SK-N-SH (cell line): Measurements from ENCODE around the gene ARL8A. TPM values are rescaled to one million over a fixed set of nuclear protein-coding genes. Genes with fewer than 3 reads are reported as not detected.
"Not testable (repeated sequence)": the region's sequence is repeated elsewhere in the genome, so short reads cannot be mapped to it uniquely, and the experiment has no call there.

Experiments
- CTCF ChIA-PET: fragments of 300-600, 350-600 bp; formaldehyde crosslinking; extraction: SDS; loops from one replicate; lab custom pipeline; 2021; lab: Yijun Ruan, JAX
- POLR2A ChIA-PET: fragments of 350-600 bp; sonication (Branson Sonifier 250); formaldehyde crosslinking; extraction: SDS; loops from one replicate; lab custom pipeline; 2020; ENCODE audit warnings: antibody characterized with exemption, inconsistent platforms; lab: Yijun Ruan, JAX
- DNase-seq: peaks from one replicate; pipeline ENCODE4 v3.0.0; 2012
- H2AFZ ChIP-seq: fragments of 200-600 bp; sonication (generic); 2 replicates; pipeline ENCODE4 v1.8.1; 2016; ENCODE audit warnings: antibody characterized with exemption, mild to moderate bottlenecking, low read depth
- H3F3A ChIP-seq: fragments of 200-600 bp; sonication (generic); replicated peaks from 2 replicates; pipeline ENCODE3; 2016; ENCODE audit warnings: antibody characterized with exemption, mild to moderate bottlenecking; ENCODE audit not compliant: insufficient read depth
- H3K27ac ChIP-seq, 2 experiments: fragments of 200-500 bp in 1 of 2; fragments of 200-600 bp in 1 of 2; sonication (Bioruptor generic) in 1 of 2; sonication (generic), shearing (Covaris generic) in 1 of 2; 2 replicates each; pipeline versions ENCODE4 v1.5.1 to v1.6.1; 2014 to 2016; ENCODE audit warnings: low read depth in 2 of 2, inconsistent platforms in 1 of 2, low read length in 1 of 2, mild to moderate bottlenecking in 1 of 2, mixed read lengths in 1 of 2
- H3K27me3 ChIP-seq: fragments of 200-600 bp; sonication (generic), shearing (Covaris generic); 2 replicates; pipeline ENCODE4 v1.6.1; 2016; ENCODE audit warnings: mixed run types; ENCODE audit not compliant: insufficient read depth
- H3K36me3 ChIP-seq, 2 experiments: fragments of 200-500 bp in 1 of 2; fragments of 200-600 bp in 1 of 2; sonication (Bioruptor generic) in 1 of 2; sonication (generic) in 1 of 2; replicated peaks in 1 of 2; 2 replicates each; pipeline versions ENCODE3 to v1.5.1; 2014 to 2016; ENCODE audit warnings: low read length in 1 of 2, mild to moderate bottlenecking in 1 of 2; ENCODE audit not compliant: insufficient read depth in 2 of 2, control insufficient read depth in 1 of 2
- H3K4me1 ChIP-seq, 2 experiments: fragments of 200-500 bp in 1 of 2; fragments of 200-600 bp in 1 of 2; sonication (Bioruptor generic) in 1 of 2; sonication (generic), shearing (Covaris generic) in 1 of 2; 2 replicates each; pipeline versions ENCODE4 v1.5.1 to v1.6.1; 2014 to 2016; ENCODE audit warnings: low read depth in 1 of 2, low read length in 1 of 2, mixed run types in 1 of 2; ENCODE audit not compliant: insufficient read depth in 2 of 2, control insufficient read depth in 1 of 2
- H3K4me2 ChIP-seq: fragments of 200-600 bp; sonication (generic), shearing (Covaris generic); 2 replicates; pipeline ENCODE4 v1.6.1; 2017; ENCODE audit warnings: mixed run types
- H3K4me3 ChIP-seq, 2 experiments: fragments of 200-500 bp in 1 of 2; fragments of 200-600 bp in 1 of 2; sonication (Bioruptor generic) in 1 of 2; sonication (generic), shearing (Covaris generic) in 1 of 2; 2 replicates each; pipeline versions ENCODE4 v1.5.1 to v1.8.1; 2014 to 2016; ENCODE audit warnings: low read depth in 2 of 2, inconsistent platforms in 1 of 2, low read length in 1 of 2, mild to moderate bottlenecking in 1 of 2, mixed read lengths in 1 of 2, moderate library complexity in 1 of 2
- H3K79me2 ChIP-seq: fragments of 200-600 bp; sonication (generic); 2 replicates; pipeline ENCODE4 v1.8.1; 2017; ENCODE audit warnings: mild to moderate bottlenecking; ENCODE audit not compliant: insufficient read depth
- H3K9ac ChIP-seq: fragments of 200-600 bp; sonication (generic); 2 replicates; pipeline ENCODE4 v1.6.1; 2017; ENCODE audit warnings: mixed run types
- H3K9me2 ChIP-seq: fragments of 200-600 bp; sonication (generic); 2 replicates; pipeline ENCODE4 v1.6.1; 2017; ENCODE audit warnings: mixed run types
- H3K9me3 ChIP-seq: fragments of 200-600 bp; sonication (generic); 2 replicates; pipeline ENCODE4 v1.6.1; 2017; ENCODE audit warnings: mixed run types, mild to moderate bottlenecking, moderate library complexity
- H4K20me1 ChIP-seq: fragments of 200-600 bp; sonication (generic); 2 replicates; pipeline ENCODE4 v1.6.1; 2017; ENCODE audit warnings: mild to moderate bottlenecking, mixed run types; ENCODE audit not compliant: insufficient read depth
- CHD2 ChIP-seq: fragments of 150-350 bp; IDR thresholded peaks from 2 replicates; pipeline ENCODE4 v1.6.1; 2018; ENCODE audit warnings: low read length; ENCODE audit not compliant: partially characterized antibody
- ELF1 ChIP-seq: IDR thresholded peaks from 2 replicates; pipeline ENCODE4 v1.4.0; 2012
- EZH2phosphoT487 ChIP-seq: fragments of 200-600 bp; sonication (generic); IDR thresholded peaks from 2 replicates; pipeline ENCODE4 v1.6.1; 2017; ENCODE audit warnings: low read depth, mixed run types, mild to moderate bottlenecking, antibody characterized with exemption, moderate library complexity, borderline replicate concordance
- FOXJ3 ChIP-seq: sonication (generic); formaldehyde crosslinking; IDR thresholded peaks from 2 replicates; pipeline ENCODE4 v1.5.1; 2020; ENCODE audit warnings: mild to moderate bottlenecking, missing genetic modification reagents
- GABPA ChIP-seq: IDR thresholded peaks from 2 replicates; pipeline ENCODE4 v1.4.0; 2012; ENCODE audit warnings: low read depth, mild to moderate bottlenecking
- GATA2 ChIP-seq: sonication (generic); formaldehyde crosslinking; IDR thresholded peaks from 2 replicates; pipeline ENCODE4 v1.5.0; 2020; ENCODE audit warnings: mild to moderate bottlenecking, missing genetic modification reagents
- IRF3 ChIP-seq: fragments of 150-350 bp; IDR thresholded peaks from 2 replicates; pipeline ENCODE4 v1.6.1; 2016; ENCODE audit warnings: mild to moderate bottlenecking, low read depth, low read length
- JUND ChIP-seq: IDR thresholded peaks from 2 replicates; pipeline ENCODE4 v1.4.0; 2012
- MAX ChIP-seq: IDR thresholded peaks from 2 replicates; pipeline ENCODE4 v1.4.0; 2012; ENCODE audit warnings: low read depth
- NRF1 ChIP-seq: IDR thresholded peaks from 2 replicates; pipeline ENCODE4 v1.6.1; 2012; ENCODE audit warnings: low read depth, mild to moderate bottlenecking, low read length
- POLR2AphosphoS5 ChIP-seq: IDR thresholded peaks from 2 replicates; pipeline ENCODE4 v1.6.1; 2012; ENCODE audit warnings: low read depth, low read length
- RCOR1 ChIP-seq: fragments of 150-350 bp; IDR thresholded peaks from 2 replicates; pipeline ENCODE4 v1.6.1; 2017; ENCODE audit warnings: antibody characterized with exemption, low read length
- RXRA ChIP-seq: IDR thresholded peaks from 2 replicates; pipeline ENCODE4 v1.4.0; 2012; ENCODE audit warnings: low read depth, mild to moderate bottlenecking, borderline replicate concordance
- SIN3A ChIP-seq: IDR thresholded peaks from 2 replicates; pipeline ENCODE4 v1.6.1; 2012; ENCODE audit warnings: low read depth, mild to moderate bottlenecking, low read length, moderate library complexity, borderline replicate concordance
- SMC3 ChIP-seq: IDR thresholded peaks from 2 replicates; pipeline ENCODE4 v1.6.1; 2012; ENCODE audit warnings: low read depth, low read length, improper control_type of control experiment
- TAF1 ChIP-seq: IDR thresholded peaks from 2 replicates; pipeline ENCODE4 v1.6.1; 2012; ENCODE audit warnings: low read depth, mild to moderate bottlenecking, low read length, moderate library complexity, borderline replicate concordance
- TCF12 ChIP-seq: IDR thresholded peaks from 2 replicates; pipeline ENCODE4 v1.4.0; 2012
- TEAD4 ChIP-seq: IDR thresholded peaks from 2 replicates; pipeline ENCODE4 v1.4.0; 2012; ENCODE audit warnings: mild to moderate bottlenecking, borderline replicate concordance; ENCODE audit not compliant: insufficient read depth
- YY1 ChIP-seq: IDR thresholded peaks from 2 replicates; pipeline ENCODE4 v1.4.0; 2012; ENCODE audit warnings: low read depth, mild to moderate bottlenecking
- WGBS: methylation state at CpG from one replicate; pipeline ENCODE4 v1.1.6; 2017; ENCODE audit warnings: low lambda C conversion rate; 5-methylcytosine and 5-hydroxymethylcytosine counted together
- polyA plus RNA-seq, 3 experiments: library from polyadenylated mRNA; depleted of rRNA; stranded (reverse); fragments of >200 nt; gene quantifications; 2 replicates each; pipeline ENCODE4 v1.2.3, GENCODE V29; 2012

ARL8A gene
- polyA plus RNA-seq, 1 of the 3 experiments (the other 2 are of a cell fraction) = 66.9 TPM

- Histone ChIP-seq H3K36me3 (no peaks in the 10 kb centered on the region), H2AFZ (no peak overlapping the region), H3K27me3 (no peaks in the 10 kb centered on the region), H3K4me1 (peaks cover 8 to 16% of the 10 kb centered on the region in 2 experiments; a peak in 2 of 4 replicates), H3K27ac (peak overlapping the region; percentile 30 to 74; a peak in 2 of 4 replicates), H3K9me3 (no peaks in the 10 kb centered on the region), H4K20me1 (peaks cover 48% of the 10 kb centered on the region), H3F3A (peaks cover under 1% of the 10 kb centered on the region), H3K9ac (peak overlapping the region; percentile 90), H3K4me3 (peak overlapping the region; percentile 87 to 93), H3K9me2 (no peaks in the 10 kb centered on the region), H3K79me2 (peaks cover 61% of the 10 kb centered on the region), H3K4me2 (peak overlapping the region; percentile 89)
- TF ChIP-seq FOXJ3 (CRISPR knock-in tag) (no peak), RCOR1 (no peak), GABPA (peak; percentile 46; the same call in 1 of the 2 replicates), TEAD4 (no peak), EZH2phosphoT487 (no peak), ELF1 (no peak), GATA2 (CRISPR knock-in tag) (no peak), NRF1 (no peak), CHD2 (peak; percentile 26), JUND (no peak), MAX (no peak)
- peak; percentile 86 for DNase-seq
- POLR2A ChIA-PET = interaction anchor here (0.7 to 0.8 kb wide), 2 partner anchors 9 to 255 kb away, joined by 3 to 4 read pairs; partner anchors contain the start of gene SHISA4
- 0% methylated on average over 9 of the region's 58 CpGs for WGBS
- CTCF ChIA-PET = interaction anchor here (0.7 to 3.4 kb wide), 8 partner anchors 9 to 144 kb away, joined by 3 to 14 read pairs (median 7); partner anchors contain the start of genes ELF3 and GPR37L1
These were observed 652 bp downstream of the ARL8A start for GRCh38 chr1:202143768-202144401.

DNA sequence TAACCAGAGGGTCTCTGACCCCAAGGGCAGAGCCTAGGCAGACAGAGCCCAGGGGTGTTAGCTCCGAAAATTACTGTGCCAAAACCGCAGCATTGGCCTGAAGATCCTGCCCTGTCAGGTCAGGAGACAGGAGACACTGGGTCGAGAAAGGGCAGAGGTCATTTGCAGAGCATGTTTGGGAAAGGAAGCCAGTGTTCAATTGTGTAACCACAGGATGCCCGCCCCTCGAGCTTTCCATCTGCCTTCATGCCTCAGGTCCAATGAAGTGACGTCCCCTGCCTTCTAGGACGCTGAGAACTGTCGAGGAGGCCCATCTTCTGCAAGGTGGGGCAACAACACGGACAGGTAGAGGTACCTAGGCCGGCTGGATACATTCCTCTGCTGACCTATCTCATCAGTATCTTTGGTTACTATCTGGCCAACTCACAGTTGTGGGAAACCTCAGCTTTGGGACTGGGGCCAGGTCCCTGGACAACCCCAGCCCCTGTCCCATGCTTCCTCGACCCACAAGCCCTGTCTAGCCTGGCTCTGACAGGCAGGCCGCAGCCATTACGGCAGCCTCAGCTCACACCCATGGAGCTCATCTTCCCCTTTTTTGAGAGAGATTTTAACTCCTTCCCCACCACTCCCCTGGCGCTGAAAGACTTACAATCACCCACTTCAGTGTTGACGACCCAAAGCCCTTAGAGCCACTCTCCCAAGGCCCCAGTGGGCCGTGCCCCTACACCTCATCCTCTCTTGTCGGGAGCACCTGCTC is 1.3 kb downstream of the ARL8A start:
- no peaks in the 10 kb centered on the region for H3K27me3 ChIP-seq
- no peak overlapping the region for H2AFZ ChIP-seq
- peak overlapping the region in 1 of 2 experiments; percentile 30; a peak in 2 of 4 replicates for H3K27ac ChIP-seq
- peaks cover 67% of the 10 kb centered on the region for H3K79me2 ChIP-seq
- H3K9me2 ChIP-seq = no peaks in the 10 kb centered on the region
- H3K9me3 ChIP-seq = no peaks in the 10 kb centered on the region
- CTCF ChIA-PET = interaction anchor here (1.0 to 3.4 kb wide), 8 partner anchors 8 to 143 kb away, joined by 3 to 14 read pairs (median 10); partner anchors contain the start of genes ELF3 and GPR37L1
- H3K36me3 ChIP-seq = no peaks in the 10 kb centered on the region
- peak; percentile 53 for DNase-seq
- H3K4me2 ChIP-seq = peak overlapping the region; percentile 89
- POLR2A ChIA-PET = no interaction called here
- peaks cover 53% of the 10 kb centered on the region for H4K20me1 ChIP-seq
- WGBS = 50% methylated on average over 17 of the region's 17 CpGs
- H3K4me1 ChIP-seq = peaks cover 8 to 16% of the 10 kb centered on the region in 2 experiments; a peak in 2 of 4 replicates
- H3K4me3 ChIP-seq = peak overlapping the region; percentile 87 to 93
- TF ChIP-seq IRF3 = no peak
- TF ChIP-seq TCF12 = no peak
- TF ChIP-seq MAX = no peak
- TF ChIP-seq YY1 = no peak
- TF ChIP-seq GATA2 (CRISPR knock-in tag) = no peak
- no peak for TF ChIP-seq SMC3
- TF ChIP-seq TAF1 = no peak
- TF ChIP-seq POLR2AphosphoS5 = no peak
- TF ChIP-seq SIN3A = no peak
- no peak for TF ChIP-seq RXRA
- TF ChIP-seq RCOR1 = no peak
- no peaks in the 10 kb centered on the region for H3F3A ChIP-seq
- H3K9ac ChIP-seq = peak overlapping the region; percentile 90

DNA sequence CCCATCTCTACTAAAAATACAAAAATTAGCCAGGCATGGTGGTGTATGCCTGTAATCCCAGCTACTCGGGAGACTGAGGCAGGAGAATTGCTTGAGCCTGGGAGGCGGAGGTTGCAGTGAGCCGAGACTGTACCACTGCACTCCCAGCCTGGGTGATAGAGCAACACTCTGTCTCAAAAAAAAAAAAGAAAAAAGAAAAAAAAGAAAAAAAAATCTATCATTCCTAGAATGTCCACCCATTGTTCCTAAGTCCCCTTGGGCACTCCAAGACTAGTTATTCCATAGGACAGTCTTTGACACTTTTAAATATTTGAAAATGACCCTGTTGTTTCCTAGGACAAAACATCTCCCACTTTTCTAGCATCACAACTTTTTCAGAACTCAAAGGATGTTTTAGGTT is 3.1 kb downstream of the ARL8A start:
- H3F3A ChIP-seq, H3K4me2 ChIP-seq, H2AFZ ChIP-seq, DNase-seq, POLR2A ChIA-PET, H3K9me3 ChIP-seq, H3K9ac ChIP-seq, H3K9me2 ChIP-seq, H3K36me3 ChIP-seq, H3K27me3 ChIP-seq, H3K27ac ChIP-seq, H3K4me3 ChIP-seq: not testable (repeated sequence)
- H3K79me2 ChIP-seq = peaks cover 68% of the 10 kb centered on the region
- 90% methylated on average over 3 of the region's 3 CpGs for WGBS
- CTCF ChIA-PET = interaction anchor here (1.3 to 3.4 kb wide), 4 partner anchors 14 to 142 kb away, joined by 3 to 13 read pairs (median 7); no protein-coding TSS in a partner anchor
- H3K4me1 ChIP-seq = peaks cover 8 to 16% of the 10 kb centered on the region in 2 experiments; a peak in 2 of 4 replicates
- H4K20me1 ChIP-seq = peaks cover 62% of the 10 kb centered on the region
